Medulla oblongata (tissue), 1 donor: ENCODE results near the gene BAG1.

ENCODE experiments used
- DNase-seq: peaks from one replicate; pipeline ENCODE4 v3.0.0-alpha.2; 2015; ENCODE audit errors: extremely low spot score

BAG1 gene

DNA sequence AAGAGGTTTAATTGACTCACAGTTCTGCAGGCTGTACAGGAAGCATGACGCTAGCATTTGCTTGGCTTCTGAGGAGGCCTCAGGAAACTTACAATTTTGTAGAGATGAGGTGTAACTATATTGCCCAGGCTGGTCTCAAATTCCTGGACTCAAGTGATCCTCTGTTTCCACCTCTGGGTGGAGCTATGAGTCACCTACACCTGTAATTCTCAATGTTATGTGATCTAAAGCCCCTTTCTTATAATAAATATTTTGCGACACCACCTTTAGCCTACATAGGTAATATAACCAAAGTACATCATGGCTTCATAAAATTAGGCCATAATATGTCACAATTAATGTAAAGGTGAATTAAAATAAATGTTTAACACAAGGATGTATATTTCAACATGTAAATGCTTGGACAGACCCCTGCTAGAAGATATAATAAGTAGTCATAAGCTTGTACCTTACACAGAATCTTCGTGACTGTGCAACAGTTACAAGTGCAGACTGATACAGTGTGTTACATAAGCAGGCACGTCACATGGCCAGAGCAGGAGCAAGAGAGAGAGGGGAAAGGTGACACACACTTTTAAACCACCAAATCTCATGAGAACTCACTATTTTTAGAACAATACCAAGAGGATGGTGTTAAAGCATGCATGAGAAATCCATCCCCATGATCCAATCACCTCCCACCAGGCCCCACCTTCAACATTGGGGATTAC, 54.3 kb downstream of the BAG1 start:
- no peak for DNase-seq

DNA sequence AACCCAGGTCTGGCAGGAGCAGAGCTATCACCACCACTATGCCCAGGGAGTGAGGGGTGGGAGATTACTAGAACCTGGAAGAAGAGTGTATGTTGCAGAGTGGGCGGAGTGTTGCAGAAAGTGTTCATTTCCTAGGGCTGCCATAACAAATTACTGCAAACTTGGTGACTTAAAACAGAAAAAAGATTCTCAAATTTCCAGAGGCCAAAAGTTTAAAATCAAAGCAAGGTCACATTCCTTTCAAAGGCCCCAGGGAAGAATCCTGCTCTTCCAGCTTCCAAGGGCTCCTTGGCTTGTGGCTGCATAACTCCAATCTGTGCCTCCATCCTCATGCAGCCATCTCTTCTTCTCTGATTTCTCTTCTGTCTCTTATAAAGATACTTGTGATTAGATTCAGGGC, 55.1 kb downstream of the BAG1 start:
- DNase-seq = no peak

DNA sequence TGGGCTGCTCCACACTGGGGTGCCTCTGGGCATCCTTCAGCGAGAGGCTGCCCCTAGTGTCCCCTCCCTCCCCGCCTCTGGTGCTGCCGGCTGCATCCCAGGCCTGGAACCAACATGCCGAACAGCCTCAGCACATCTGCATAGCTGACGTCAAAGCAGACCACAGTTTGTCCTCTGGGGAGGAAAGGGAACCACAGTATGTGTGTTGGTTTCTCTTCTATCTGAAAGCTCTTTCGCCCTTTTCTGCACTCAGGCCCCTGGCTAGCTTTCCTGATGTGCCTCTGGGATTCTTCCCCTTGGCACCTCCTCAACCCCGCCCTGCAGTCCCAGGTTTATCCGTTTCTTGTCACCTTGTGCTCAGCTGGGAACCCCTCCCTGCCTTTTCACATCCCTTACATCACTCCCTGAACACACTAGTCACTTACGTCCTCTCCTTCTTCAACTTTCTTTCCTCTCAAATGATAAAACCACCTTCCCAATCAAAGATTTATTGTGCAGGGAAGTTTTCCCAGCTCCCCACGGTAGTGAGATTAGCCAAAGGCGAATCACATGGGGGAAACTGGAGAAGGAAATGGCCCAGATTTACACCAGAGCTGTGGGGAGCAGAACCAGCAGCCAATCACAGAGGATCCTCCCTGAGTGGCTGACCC, 61.8 kb downstream of the BAG1 start:
- DNase-seq = peak; percentile 33
